ENCODE results near the gene ATOSB. TPM values are rescaled to one million over a fixed set of nuclear protein-coding genes. Genes with fewer than 3 reads are reported as not detected.

The ATOSB gene
- total and polyA plus RNA-seq, 2 experiments from 2014 or later = 2.3 to 6.1 TPM

DNA sequence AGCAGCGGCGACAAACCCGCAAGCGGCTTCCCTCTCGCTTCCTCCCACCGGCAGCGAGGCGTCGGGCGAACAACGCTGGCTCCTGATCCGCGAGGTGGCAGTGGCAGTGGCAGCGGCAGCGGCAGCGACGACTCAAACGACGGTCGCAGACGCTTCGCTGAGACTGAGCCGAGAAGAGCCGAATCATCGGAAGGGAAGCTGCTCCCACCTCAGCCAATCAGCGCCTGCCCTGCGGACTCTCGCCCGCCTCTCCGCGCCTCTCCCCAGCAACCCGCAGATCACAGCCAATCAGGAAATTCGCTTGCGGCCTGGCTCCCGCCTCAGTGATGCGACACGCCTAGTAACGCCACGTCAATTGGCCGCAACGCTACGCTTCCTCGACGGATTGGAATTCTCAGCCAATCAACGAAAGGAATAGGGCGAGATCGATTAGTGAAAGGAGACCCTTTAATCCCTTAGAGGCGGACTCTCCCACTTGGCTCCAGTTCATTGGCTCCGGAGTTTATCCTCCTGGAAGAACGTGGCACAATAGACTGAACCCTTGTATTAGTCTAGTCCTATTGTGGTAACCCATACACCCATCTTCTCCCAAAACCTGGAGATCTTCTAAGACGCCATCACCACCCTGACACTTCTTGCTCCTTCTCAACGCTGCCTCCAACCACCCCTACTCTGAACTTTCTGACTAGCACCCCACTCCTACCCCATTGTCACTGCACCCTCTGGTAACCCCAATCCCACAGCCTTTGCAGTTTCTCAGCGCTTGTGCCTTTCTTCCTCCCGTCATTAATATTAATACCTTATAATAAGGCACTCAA is 43.0 kb downstream of the ATOSB start, which contains the start of gene VCP:
TSS of gene VCP (minus strand) at position 165 of the 818 bp plus-strand sequence. CDS start 272 bp downstream, outside the sequence.
- ATAC-seq = peak; percentile 86
- Mint-ChIP-seq H3K4me3 (peak within 1 kb of the TSS; percentile 98), H3K9me3 (0 out of 3 replicates have a peak, but pooled peaks cover 2% of the 10 kb centered on the region), H3K27me3 (ENCODE audit: insufficient read depth, low read depth, poor library complexity) (peaks cover 11% of the 10 kb centered on the region), H3K27ac (peak within 1 kb of the TSS; percentile 98), H3K4me1 (peaks cover 30% of the 10 kb centered on the region), H3K36me3 (ENCODE audit: low read depth) (peaks cover 80% of the 10 kb centered on the region)
- Histone ChIP-seq H3F3A (replicated peaks; ENCODE audit: low read depth) (peaks cover 7% of the 10 kb centered on the region), H3K27me3 (ENCODE audit: insufficient read depth) (no peaks in the 10 kb centered on the region), H3K9me2 (ENCODE audit: insufficient read depth) (no peaks in the 10 kb centered on the region), H3K79me2 (replicated peaks; ENCODE audit: insufficient read depth) (peaks cover 48% of the 10 kb centered on the region), H3K27ac (ENCODE audit: low read depth) (peak within 1 kb of the TSS; percentile 85), H3K4me1 (ENCODE audit: insufficient read depth) (peaks cover 15% of the 10 kb centered on the region), H3K4me2 (peak within 1 kb of the TSS; percentile 96), H3K36me3 (ENCODE audit: insufficient read depth) (peaks cover 13% of the 10 kb centered on the region), H2AFZ (no peak within 1 kb of the TSS), H4K20me1 (replicated peaks; ENCODE audit: insufficient read depth) (peaks cover 37% of the 10 kb centered on the region), H3K4me3 (peak within 1 kb of the TSS; percentile 99)
- no peak for TF ChIP-seq JUNB (IDR thresholded peaks at IDR 0.05; ENCODE audit: unreplicated experiment)
- no peak for TF ChIP-seq ZNF462 (CRISPR knock-in tag; IDR thresholded peaks at IDR 0.05)
- TF ChIP-seq EZH2phosphoT487 (IDR thresholded peaks at IDR 0.05; ENCODE audit: unreplicated experiment) = no peak
- no peak for TF ChIP-seq ZNF331 (CRISPR knock-in tag; IDR thresholded peaks at IDR 0.05; ENCODE audit: low read depth)
- no peak for TF ChIP-seq REST (IDR thresholded peaks at IDR 0.05; ENCODE audit: unreplicated experiment)
- TF ChIP-seq EZH2 (IDR thresholded peaks at IDR 0.05; ENCODE audit: low read depth, unreplicated experiment) = no peak
- no peak for TF ChIP-seq STAT1 (IDR thresholded peaks at IDR 0.05; ENCODE audit: unreplicated experiment)
- TF ChIP-seq, protein P1, sequence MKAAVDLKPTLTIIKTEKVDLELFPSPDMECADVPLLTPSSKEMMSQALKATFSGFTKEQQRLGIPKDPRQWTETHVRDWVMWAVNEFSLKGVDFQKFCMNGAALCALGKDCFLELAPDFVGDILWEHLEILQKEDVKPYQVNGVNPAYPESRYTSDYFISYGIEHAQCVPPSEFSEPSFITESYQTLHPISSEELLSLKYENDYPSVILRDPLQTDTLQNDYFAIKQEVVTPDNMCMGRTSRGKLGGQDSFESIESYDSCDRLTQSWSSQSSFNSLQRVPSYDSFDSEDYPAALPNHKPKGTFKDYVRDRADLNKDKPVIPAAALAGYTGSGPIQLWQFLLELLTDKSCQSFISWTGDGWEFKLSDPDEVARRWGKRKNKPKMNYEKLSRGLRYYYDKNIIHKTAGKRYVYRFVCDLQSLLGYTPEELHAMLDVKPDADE (IDR thresholded peaks at IDR 0.05) = no peak
- TF ChIP-seq POLR2AphosphoS5 (IDR thresholded peaks at IDR 0.05; ENCODE audit: low read depth) = peak; percentile 96
- peak; percentile 90 for TF ChIP-seq CREB1 (CRISPR knock-in tag; IDR thresholded peaks at IDR 0.05; ENCODE audit: low read depth)
- no peak for TF ChIP-seq ZNF114 (CRISPR knock-in tag; IDR thresholded peaks at IDR 0.05)
- TF ChIP-seq CTCF (conservative IDR thresholded peaks at IDR 0.05; ENCODE audit: low read depth in 2 of 2) = no peak
- TF ChIP-seq NANOG (IDR thresholded peaks at IDR 0.05; ENCODE audit: borderline replicate concordance) = no peak; the same call in 1 of the 2 replicates
- DNase-seq (ENCODE audit: low spot score) = peak; percentile 100

Data from GM23338 (cell line).